Left renal cortex interstitium (tissue), 4 donors: ENCODE data around the gene CA12. TPM values are rescaled to one million over a fixed set of nuclear protein-coding genes. Genes with fewer than 3 reads are reported as not detected.
"Not testable (repeated sequence)": the region's sequence is repeated elsewhere in the genome, so short reads cannot be mapped to it uniquely, and the experiment has no call there.

Experiments
- DNase-seq, 4 donors: peaks; one replicate each; pipeline ENCODE4 v3.0.0-alpha.2; 2013; ENCODE audit warnings: low read depth in 4 of 4, low spot score in 2 of 4, missing footprints in 1 of 4
- polyA plus RNA-seq, 4 donors: library from polyadenylated mRNA; unstranded; fragments of 120-200 nt; gene quantifications; one replicate each; pipeline ENCODE4 v1.2.1, GENCODE V29; 2013; ENCODE audit not compliant: insufficient read length in 4 of 4

Gene CA12
- polyA plus RNA-seq, 4 donors, result 123 to 146 (median 129) TPM

DNA sequence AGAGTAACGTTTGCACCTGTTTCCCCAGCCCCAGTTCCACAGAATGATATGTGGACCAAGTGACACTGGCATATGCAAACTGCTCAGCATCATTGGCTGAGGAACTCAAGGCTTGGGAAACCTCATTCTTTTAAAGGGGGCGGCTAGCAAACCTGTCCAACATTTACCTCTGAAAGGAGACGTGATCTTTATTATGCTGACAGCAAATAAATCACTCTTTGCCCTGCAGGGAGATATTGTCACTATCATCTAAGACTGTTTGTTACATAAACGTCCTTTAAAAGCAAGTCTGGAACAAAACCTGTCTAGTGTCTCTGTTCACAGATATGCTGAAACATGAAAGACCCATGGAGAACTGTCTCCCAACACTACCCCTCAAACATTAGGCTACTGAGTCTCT lies 21.5 kb downstream of the CA12 start:
- no peak for DNase-seq

DNA sequence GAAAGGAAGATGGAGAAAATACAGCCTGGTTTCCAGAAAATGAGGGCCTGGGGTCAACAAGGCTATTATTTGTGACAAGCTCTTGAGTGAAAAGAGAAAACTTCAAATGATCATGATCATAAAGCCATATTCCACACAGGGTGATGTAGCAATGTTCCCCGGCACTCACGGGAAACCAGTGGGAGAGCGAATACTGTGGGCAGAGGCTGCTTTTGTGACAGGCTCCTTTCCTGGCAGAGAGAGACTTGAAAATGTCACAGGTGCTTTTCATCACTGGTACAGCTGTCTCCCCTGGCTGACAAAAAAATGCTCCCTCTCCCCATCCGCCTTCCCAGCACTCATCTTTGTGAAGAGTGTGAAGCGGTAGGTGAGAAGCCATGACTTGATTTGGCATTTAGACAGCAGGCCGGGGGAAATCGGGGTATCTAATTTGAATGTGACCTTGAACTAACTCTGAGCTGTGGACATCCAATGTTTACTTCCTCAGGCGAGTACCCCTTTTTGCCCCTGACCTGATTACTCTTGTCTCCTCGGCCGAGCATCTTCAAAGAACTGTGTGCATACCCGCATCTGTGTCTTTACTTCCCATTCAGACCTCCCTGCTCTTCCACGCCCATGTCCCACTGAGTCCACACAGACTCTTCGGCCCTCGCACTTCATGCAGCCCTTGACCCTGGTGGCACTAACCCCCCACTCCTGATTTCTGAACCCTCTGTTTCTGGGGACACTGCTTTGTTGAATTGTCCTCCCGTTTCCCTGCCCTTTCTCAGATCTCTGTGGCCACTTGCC lies 23.2 kb downstream of the CA12 start:
- DNase-seq, result no peak

DNA sequence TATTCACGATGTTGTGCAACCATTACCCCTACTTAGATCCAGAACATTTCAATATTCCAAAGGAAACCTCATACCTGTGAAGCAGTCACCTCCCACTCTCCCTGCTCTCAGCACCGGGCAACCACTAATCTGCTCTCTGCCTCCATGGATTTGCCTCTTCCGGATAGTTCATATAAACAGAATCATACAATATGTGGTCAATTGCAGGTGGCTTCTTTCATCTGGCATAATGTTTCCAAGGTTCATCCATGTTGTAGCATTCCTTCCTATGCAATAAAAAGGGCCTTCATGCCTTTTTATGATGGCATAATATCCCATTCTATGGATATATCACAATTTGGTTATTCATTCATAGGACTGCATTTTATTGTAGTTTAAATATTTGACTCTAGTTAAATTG lies 23.9 kb downstream of the CA12 start:
- no peak for DNase-seq

DNA sequence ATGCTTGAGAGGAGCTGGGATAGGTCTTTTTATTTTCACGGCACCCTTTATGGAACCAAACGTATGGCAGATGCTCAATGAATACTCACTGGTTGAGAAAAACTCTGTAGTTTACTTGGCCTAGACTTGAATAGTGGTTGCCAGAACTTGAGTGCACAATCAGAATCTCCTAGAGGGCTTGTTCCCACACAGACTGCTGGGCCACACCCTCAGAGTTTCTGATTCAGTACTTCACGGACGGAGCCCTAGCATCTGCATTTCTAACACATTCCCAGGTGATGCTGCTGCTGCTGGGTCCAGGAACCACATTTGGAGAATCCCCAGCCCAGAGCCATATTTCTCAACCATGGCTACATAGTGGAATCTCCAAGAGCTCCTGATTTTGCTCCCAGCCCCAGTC lies 24.6 kb downstream of the CA12 start:
- DNase-seq, result no peak

DNA sequence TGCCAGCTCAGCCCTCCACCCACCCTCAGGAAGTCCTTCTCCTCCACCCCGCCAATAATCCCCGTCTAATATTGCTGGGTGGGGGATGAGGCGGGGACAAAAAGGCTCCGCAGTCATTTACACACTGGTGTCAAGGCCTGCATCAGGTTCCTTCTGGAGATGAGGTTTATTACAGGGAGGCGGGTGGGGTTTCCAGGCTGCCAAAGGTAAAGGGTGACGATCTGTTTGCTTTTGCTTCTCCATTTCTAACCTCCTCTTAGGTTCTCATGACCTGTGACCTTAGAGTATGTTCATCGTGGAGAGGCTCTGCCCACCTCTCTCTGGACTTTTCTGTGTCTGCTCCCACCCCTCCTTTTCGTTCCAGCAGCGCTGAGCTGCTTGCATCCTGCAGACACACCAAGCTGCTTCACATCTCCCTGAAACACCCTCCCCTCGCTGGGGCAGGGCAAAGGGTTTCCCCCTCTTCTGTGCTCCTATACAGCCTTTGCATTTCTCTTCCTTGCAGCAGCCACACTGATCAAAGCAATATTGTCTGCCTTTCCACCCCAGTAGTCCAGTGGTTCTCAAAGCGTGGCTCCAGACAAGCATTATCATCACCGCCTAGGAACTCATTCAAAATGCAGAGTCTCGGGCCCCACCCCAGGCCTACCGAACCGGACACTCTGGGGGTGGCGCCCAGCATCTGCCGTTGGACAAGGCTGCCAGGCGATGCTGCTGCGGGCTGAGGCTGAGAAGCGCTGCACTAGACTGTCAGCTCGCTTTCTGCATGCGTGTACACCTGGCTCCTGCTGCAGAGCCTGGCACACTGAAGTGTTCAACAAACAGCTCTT lies 26.6 kb downstream of the CA12 start:
- DNase-seq, result no peak

DNA sequence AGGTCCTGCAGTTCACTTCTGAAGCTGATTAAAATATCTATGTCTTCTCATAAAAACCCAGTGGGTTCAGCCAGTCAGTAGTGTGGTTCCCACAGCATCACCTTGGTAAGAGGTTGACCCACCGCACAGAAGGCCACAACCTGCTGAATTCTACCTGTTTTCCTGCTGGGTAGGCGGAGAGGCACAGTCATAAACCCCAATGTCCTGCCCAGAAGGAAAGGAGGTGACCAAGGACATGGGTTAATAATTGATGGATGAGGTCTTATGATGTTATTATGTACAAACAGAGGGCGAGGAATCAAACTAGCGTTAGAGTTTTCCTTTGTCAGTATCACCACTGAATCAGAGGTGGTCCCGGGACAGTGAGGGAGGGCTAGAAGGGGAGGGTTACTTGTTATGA lies 27.8 kb downstream of the CA12 start:
- no peak for DNase-seq

DNA sequence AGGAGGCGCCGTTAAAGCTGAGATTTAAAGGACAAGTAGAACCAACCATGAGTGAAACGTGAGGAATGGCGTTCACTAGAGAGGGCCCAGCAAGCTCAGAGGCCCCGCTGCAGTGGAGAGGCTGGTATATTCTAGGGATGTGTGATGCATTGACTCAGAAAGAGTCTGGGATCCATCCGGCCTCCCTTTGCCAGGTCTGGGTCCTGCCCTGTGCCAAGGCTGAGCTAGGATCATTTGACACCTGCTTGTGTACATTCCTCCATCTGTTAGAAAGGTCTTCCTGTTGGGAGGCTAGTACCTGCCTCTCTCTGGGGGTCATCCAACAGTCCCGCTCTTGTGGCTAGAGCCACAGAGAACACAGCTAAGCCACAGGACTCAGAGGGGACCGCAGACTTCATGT lies 28.4 kb downstream of the CA12 start:
- DNase-seq, result no peak

DNA sequence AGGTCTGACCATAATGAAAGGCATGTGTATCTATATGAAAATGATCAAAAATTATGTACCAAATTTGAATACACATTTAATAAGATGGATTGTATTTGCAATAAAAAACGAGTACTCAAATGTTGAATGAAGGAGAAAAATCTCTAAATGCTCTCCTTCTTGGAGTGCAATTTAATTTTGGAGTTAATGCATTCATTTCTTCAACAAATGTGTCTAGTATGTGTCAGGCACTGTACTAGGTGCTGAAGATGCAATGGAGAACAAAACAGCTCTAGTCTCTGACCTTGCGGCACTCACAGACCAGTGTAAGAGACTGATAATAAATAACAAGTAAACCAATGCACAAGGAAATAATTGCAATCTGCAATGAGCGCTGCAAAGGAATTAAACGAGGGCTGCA lies 28.8 kb downstream of the CA12 start:
- no peak for DNase-seq

DNA sequence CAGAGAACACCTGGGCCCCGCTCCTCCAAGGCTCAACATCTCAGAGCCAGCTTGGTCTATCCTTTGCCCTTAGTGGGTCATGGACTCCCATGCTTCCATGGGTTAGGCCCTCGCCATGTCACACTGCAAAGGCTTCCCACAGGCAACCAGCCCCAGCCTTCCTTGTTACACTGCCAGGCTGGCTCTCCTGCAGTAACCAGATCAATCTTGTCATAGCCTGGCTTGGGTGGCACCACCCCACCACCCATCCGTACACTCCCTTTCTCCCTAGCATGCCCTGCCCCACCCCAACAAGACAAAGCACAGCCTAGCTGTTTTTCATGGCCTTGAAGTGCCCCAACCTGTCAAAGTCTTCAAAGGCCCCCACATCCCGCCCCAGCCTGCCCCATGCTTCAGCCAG lies 30.5 kb downstream of the CA12 start:
- no peak for DNase-seq

DNA sequence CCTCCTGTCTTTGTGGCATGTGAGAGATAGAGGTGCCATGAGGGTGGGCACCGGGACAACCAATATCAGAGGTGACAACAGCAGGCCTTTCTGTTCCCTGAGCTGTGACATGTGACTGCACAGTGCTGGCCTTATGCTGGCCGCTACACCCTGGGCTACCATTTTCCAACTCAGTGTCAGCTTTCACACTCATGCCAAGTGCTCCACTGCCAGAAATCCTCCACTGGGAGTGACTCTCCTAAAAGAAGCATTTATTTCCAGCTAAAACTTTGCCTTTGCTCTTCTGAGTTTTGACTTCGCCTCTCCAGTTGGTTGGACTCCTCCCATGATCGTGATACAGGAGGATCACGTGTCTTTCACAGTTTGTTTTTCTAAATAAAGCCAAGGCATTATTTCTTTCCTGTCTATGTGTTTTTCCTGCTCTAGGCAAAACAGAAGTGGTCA lies 31.4 kb downstream of the CA12 start:
- no peak for DNase-seq

DNA sequence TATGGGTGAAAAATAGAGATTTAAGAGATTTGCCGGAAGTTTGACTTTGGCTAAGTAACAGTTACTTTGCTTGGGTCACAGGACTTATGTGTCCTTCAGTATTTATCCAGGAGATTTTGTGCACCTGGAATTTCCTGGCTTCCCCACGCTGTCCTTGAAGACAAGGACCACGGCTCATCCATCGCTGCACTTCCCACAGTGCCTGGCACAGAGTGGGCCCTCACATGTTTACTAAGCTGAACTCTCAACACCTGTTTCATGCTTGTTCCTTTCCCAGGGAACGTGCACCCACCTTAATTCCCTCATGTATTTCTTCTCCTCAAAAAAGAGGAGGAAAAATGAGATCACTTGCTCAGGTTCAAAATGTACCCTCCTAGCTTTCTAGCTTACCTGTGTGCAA lies 32.0 kb downstream of the CA12 start:
- no peak for DNase-seq

DNA sequence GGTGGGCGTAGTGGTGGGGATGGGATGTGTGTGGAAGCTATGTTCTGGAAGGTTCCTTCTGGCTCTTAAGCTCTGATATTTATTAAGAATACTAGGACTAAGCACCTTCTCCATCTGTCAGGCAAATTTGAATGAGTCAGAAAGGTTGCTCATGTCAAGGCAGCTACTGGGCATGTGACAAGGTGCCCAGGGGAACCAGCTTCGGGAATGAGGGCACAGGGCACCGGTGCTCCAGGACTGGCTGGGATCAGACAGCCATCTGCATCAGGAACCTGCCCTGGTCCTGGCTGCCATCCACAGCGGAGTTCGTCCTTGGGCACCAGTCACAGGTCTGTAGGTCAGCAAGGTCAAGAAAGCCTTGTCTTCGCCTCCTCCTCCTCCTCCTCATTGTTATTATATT lies 32.5 kb downstream of the CA12 start:
- DNase-seq, result no peak

DNA sequence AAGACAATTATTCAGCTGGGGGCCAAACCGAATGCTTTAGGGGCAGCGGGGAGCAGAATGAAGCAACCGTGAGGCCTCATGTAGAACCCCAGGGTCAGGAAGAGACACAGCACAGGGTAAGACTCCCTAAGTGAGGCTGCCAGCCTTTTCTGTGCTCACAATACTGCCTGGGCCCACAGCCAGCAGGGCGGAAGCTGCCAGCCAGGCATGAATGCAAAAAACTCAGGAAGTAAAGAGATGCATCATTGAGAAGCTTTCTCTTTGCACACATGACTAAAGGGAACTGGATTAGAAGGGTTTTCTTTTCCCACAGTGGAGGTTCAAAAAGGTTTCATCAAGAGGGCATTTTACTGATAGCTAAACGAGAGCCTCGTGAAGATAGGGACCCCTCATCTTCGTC lies 33.3 kb downstream of the CA12 start:
- no peak for DNase-seq

DNA sequence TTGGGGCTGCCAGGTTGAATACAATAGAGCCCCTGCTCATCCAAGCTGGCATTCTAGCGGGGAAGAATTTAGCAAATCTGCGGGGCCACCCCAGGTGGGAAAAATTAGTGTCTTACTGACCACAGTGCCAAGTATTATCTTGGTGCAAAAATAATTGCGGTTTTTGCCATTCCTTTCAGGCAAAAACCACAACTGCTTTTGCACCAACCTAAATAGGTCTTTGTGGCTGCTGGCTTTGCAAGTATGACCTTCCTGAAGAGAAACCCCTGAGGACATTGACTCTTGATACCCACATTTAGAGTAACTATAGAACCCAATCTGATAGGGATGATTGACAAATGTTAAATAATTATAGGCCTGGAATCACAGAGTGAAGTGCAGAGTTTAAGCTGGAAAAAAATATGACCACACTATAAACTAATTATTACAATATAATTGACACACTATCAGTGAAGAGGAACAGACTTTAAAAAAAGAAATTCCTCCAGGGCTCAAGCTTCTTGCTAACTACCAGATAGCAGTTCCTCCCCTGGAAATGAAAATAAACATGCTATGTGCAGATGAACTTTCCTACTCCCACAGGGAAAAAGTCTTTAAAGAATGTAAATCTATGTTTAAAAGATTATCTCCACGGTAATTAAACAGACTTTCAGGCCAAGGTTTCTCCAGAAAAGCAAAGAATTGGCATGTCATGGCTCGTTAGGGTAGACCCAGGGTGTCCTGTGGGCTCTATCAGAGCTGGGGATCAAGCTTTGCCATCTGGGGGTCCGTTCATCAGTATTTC lies 34.4 kb downstream of the CA12 start:
- DNase-seq, result no peak

DNA sequence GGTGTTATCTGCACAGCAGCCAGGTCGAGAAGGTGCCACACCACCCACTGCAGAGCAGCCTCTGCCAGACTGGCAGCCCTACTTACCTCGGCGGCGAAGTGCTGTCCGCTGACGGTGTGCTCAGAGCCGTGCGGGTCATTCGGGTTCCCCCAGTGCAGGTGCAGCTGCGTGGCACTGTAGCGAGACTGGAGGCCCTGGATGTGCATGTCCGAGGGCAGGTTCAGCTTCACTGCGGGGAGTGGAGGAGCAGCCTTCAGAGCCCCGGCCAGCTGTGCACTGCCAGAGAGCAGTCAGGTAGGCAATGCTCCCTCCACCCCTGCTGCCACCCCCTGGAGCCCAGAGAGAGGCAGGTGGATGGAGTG lies 36.3 kb downstream of the CA12 start:
- no peak for DNase-seq

DNA sequence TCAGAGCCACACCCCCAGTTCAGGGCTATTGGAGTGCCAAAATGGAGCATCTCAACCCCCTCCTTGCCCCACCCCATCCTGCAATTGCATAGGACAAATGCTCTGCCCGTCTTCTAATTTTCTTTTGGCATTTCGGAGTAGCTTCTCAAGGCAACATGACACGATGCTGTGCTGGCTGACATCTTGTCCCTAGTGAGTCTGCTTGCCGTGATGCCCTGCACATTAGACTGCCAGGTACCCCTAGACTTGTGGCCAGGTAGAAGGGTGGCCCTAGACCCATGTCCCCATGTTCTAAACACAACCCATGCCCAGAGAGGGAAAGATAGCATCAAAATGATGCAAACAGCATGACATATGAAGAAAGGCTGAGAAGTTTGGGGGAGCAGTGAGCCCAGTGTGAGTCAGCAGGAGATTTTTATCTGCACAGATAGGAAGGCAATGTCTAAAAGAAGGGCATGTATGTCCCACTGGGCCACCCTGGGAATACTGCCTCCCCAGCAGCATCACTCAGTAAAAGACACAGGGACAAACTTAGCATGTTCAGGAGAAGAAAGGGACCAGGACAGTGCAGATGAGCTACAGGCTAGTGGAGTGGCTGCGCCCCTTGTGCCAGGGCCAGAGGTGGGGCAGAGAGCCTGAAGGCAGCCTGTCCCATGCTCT lies 36.8 kb downstream of the CA12 start:
- DNase-seq, result no peak

DNA sequence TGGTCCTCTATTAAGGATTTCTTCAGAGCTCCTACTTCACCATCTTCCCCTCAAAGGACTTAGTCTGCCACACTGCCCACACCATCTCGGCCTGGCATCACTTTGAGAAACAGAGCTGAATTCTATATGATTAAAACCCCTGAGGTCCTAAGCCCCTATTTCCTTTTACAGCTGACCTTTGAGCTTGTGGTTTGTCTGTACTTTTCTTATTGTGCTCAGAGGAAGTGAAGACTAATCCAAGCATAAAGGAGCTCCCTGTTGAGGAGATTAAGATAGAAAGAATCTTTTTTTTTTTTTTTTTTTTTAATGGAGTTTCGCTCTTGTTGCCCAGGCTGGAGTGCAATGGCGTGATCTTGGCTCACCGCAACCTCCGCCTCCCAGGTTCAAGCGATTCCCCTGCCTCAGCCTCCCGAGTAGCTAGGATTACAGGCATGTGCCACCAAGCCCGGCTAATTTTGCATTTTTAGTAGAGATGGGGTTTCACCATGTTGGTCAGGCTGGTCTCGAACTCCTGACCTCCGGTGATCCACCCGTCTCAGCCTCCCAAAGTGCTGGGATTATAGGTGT lies 38.6 kb downstream of the CA12 start:
- DNase-seq, result not testable (repeated sequence)

DNA sequence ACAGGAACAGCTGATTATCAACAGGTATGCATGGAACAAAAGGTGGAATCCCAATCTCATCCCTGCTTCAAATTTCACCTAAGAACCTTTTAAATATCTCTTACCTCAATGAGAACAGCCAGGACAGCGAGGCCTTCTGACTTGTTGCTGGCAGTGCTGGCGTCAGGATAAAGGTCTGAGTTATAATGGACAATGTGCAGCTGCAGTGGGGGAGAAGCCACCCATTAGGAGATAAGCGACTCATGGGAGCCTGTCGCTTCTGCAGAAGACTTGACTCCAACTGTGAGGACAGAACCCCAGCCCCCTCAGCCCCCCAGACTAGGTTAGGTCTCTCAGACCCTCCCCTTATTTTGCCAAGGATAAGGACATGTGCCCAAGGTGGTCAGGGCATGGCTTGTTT lies 39.7 kb downstream of the CA12 start:
- DNase-seq, result no peak

DNA sequence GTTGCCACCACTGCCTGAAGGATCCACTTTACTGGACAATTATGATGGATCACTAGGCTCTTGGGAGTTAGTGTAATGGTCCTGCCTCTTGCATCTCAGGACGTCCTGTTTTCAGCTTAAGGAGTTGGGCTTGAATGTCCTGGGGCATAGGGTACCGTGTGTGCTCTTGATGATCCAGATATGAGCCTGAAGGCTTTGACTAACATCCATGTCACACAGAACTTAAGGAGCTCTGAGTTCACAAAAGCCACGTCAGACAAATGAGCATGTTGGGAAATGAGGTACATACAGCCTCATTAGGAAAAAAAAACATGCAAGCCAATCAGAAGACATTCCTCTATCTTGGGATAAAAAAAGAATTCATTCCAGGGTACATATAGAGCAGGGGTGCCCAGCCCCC lies 40.8 kb downstream of the CA12 start:
- no peak for DNase-seq

DNA sequence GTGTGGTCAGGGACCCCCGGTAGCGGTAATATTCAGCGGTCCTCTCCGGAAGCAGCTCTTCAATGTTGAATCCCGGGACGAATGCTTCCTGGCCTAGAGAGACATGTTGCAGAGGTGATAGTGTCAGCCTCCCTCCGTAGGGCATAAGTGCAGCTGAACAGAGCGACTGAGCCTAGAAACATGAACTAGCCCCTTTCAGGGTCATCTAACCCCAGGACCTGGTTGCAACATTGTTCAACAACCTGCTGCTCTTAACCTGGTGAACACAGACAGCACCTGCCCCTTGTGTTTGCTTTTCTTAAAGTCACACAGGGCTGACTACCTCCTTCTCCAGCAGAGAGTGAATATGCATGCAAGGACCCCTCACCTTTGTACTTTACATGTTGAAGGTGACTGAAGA lies 41.3 kb downstream of the CA12 start:
- DNase-seq, result no peak

DNA sequence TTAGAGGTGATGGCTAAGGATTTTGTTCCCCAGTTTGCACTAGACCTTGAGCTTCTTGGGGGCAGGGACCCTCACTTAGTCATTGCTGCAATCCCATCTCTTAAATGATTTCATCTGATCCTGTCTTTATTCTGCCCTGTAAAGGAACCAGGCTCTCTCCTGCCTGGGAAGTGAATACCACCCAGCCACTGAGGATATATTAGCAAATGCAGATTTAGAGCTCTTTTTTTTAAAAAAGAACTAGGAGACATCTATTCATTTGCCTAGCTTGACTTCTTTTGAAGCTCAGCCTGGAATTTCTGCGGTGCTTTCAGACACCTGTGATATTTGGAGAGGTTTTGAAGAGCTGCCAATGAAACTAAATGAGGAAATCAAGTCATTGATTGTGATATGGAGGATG lies 41.8 kb downstream of the CA12 start:
- no peak for DNase-seq
